ENCODE measurements around the gene PCED1B. TPM values are rescaled to one million over a fixed set of nuclear protein-coding genes. Genes with fewer than 3 reads are reported as not detected.
A peak's percentile ranks its signal among the peaks of the same experiment; 100 is the strongest.

The PCED1B gene
- total RNA-seq, 1 donor from 2014 or later: 6.9 TPM

DNA sequence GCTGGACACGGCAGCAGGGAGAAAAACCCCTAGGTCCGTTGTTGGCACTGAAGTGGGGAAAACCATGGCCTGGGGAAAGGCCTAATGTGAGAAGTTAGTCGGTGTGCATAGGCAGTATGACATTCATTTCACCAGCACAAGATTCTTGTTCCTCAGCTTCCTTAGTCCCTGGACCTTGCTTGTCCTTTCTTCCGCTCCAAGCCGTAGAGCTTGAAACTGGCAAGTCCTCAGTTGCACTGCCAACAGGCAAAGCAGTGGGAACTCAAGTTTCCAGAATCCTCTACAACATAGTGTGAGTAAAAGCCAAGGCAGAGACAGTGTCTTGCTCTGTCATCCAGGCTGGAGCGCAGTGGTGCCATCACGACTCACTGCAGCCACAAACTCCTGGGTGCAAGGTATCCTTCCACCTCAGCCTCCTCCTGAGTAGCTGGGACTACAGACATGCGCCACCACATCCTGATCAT lies 138.8 kb downstream of the PCED1B start:
- DNase-seq (ENCODE audit: extremely low spot score in 2 of 2): no peak
- Histone ChIP-seq H3K27me3 (no peaks in the 10 kb centered on the region), H3K4me3 (no peak overlapping the region), H3K4me1 (peaks cover 8% of the 10 kb centered on the region), H3K27ac (no peak overlapping the region), H3K36me3 (no peaks in the 10 kb centered on the region), H3K9me3 (no peaks in the 10 kb centered on the region)
- no peak for TF ChIP-seq POLR2A (IDR thresholded peaks at IDR 0.05)
- TF ChIP-seq POLR2AphosphoS5 (IDR thresholded peaks at IDR 0.05; ENCODE audit: insufficient read depth in 1 of 2, low read depth in 1 of 2): no peak
- TF ChIP-seq CTCF (IDR thresholded peaks at IDR 0.05): no peak
- intact Hi-C loops (cut with DNase I): no loop called here

DNA sequence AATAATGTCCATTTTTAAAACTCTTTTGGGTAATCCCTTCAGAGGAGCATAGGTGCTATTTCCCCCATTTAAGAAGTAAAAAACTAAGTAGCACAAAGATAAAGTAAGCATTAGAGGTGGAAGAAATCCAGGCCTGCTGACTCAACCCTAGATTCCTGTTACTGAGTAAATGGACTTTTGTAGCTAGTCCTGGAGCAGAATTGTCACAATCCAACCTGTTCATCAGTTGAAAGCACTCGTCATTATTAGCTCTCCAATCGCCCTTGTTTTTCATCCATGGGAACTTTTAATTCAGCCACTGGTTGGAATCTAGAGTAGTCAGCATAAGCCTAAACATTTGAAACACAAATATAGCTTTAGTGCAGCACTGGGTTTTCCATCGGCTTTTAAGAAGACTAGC lies 139.8 kb downstream of the PCED1B start:
- intact Hi-C loops (cut with DNase I): no loop called here
- no peak for DNase-seq (ENCODE audit: extremely low spot score in 2 of 2)
- Histone ChIP-seq H3K27ac (no peak overlapping the region), H3K4me1 (peaks cover 16% of the 10 kb centered on the region), H3K36me3 (no peaks in the 10 kb centered on the region), H3K4me3 (no peak overlapping the region), H3K27me3 (no peaks in the 10 kb centered on the region), H3K9me3 (no peaks in the 10 kb centered on the region)
- no peak for TF ChIP-seq POLR2A (IDR thresholded peaks at IDR 0.05)
- no peak for TF ChIP-seq POLR2AphosphoS5 (IDR thresholded peaks at IDR 0.05; ENCODE audit: insufficient read depth in 1 of 2, low read depth in 1 of 2)
- TF ChIP-seq CTCF (IDR thresholded peaks at IDR 0.05): no peak

GRCh38 chr12:47221256-47222023 lies 142.0 kb downstream of the PCED1B start:
- Histone ChIP-seq H3K36me3 (no peaks in the 10 kb centered on the region), H3K27me3 (no peaks in the 10 kb centered on the region), H3K4me1 (peaks cover 16% of the 10 kb centered on the region), H3K27ac (no peak overlapping the region), H3K4me3 (no peak overlapping the region), H3K9me3 (no peaks in the 10 kb centered on the region)
- no peak for TF ChIP-seq POLR2A (IDR thresholded peaks at IDR 0.05)
- TF ChIP-seq POLR2AphosphoS5 (IDR thresholded peaks at IDR 0.05; ENCODE audit: insufficient read depth in 1 of 2, low read depth in 1 of 2): no peak
- no peak for TF ChIP-seq CTCF (IDR thresholded peaks at IDR 0.05)
- DNase-seq (ENCODE audit: extremely low spot score in 2 of 2): no peak
- intact Hi-C loops (cut with DNase I): no loop called here

- peaks cover 16% of the 10 kb centered on the region for H3K4me1 ChIP-seq
- intact Hi-C loops (cut with DNase I): no loop called here
Measured at GRCh38 chr12:47222520-47223030, 143.2 kb downstream of the PCED1B start.

More at GRCh38 chr12:47222520-47223030, 143.2 kb downstream of the PCED1B start:
- TF ChIP-seq POLR2A (IDR thresholded peaks at IDR 0.05) (no peak), POLR2AphosphoS5 (IDR thresholded peaks at IDR 0.05; ENCODE audit: insufficient read depth in 1 of 2, low read depth in 1 of 2) (no peak), CTCF (IDR thresholded peaks at IDR 0.05) (no peak)
- H3K27me3 ChIP-seq: no peaks in the 10 kb centered on the region
- DNase-seq (ENCODE audit: extremely low spot score in 2 of 2): no peak
- no peak overlapping the region for H3K4me3 ChIP-seq
- H3K36me3 ChIP-seq: no peaks in the 10 kb centered on the region
- H3K9me3 ChIP-seq: no peaks in the 10 kb centered on the region
- peak overlapping the region; percentile 58 for H3K27ac ChIP-seq
